A549 treated with GW870086 at 1 μM for 4 hours (cell line): ENCODE data around the gene CFTR. TPM values are rescaled to one million over a fixed set of nuclear protein-coding genes. Genes with fewer than 3 reads are reported as not detected.

ENCODE experiments used
- total RNA-seq: library from RNA; stranded (reverse); fragments of 200-300 nt; extraction: Qiagen RNA extraction; gene quantifications from 5 replicates; pipeline ENCODE4 v1.2.3, GENCODE V29; 2022; ENCODE audit warnings: low read depth

CFTR gene
- total RNA-seq = not detected in 5 replicates

DNA sequence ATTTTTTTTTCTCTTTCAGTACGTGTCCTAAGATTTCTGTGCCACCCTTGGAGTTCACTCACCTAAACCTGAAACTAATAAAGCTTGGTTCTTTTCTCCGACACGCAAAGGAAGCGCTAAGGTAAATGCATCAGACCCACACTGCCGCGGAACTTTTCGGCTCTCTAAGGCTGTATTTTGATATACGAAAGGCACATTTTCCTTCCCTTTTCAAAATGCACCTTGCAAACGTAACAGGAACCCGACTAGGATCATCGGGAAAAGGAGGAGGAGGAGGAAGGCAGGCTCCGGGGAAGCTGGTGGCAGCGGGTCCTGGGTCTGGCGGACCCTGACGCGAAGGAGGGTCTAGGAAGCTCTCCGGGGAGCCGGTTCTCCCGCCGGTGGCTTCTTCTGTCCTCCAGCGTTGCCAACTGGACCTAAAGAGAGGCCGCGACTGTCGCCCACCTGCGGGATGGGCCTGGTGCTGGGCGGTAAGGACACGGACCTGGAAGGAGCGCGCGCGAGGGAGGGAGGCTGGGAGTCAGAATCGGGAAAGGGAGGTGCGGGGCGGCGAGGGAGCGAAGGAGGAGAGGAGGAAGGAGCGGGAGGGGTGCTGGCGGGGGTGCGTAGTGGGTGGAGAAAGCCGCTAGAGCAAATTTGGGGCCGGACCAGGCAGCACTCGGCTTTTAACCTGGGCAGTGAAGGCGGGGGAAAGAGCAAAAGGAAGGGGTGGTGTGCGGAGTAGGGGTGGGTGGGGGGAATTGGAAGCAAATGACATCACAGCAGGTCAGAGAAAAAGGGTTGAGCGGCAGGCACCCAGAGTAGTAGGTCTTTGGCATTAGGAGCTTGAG lies at the start of gene CFTR:
Gene CFTR (plus strand): TSS at position 801 of the 830 bp plus-strand sequence. CDS start 70 bp downstream, outside the sequence.

Other genes with a start within 250 kb of the CFTR start
- 0.09 to 0.47 TPM in 2 of 5 replicates, not detected in the others for gene WNT2, start 157.0 kb upstream of the CFTR start, total RNA-seq
- not detected in 5 replicates for gene ASZ1, start 52.5 kb upstream of the CFTR start, total RNA-seq